Chondrocyte (in vitro differentiated cells): Measurements from ENCODE around the gene CAPN8. TPM values are rescaled to one million over a fixed set of nuclear protein-coding genes. Genes with fewer than 3 reads are reported as not detected.

Experiments used
- DNase-seq: peaks from one replicate; pipeline ENCODE4 v3.0.0; 2021; ENCODE audit warnings: mixed read lengths, low spot score
- H3K27ac Mint-ChIP-seq: one replicate; pipeline ENCODE4 v1.8.0; 2021; ENCODE audit warnings: mild to moderate bottlenecking, moderate library complexity, mixed read lengths; ENCODE audit not compliant: unreplicated experiment
- H3K27me3 Mint-ChIP-seq: 2 replicates; pipeline ENCODE4 v1.8.0; 2021; ENCODE audit warnings: low read depth, mixed read lengths
- H3K36me3 Mint-ChIP-seq: 2 replicates; pipeline ENCODE4 v1.8.0; 2021; ENCODE audit warnings: low read depth, mixed read lengths
- H3K4me1 Mint-ChIP-seq: 2 replicates; pipeline ENCODE4 v1.8.0; 2021; ENCODE audit warnings: low read depth, mild to moderate bottlenecking, mixed read lengths
- H3K4me3 Mint-ChIP-seq: one replicate; pipeline ENCODE4 v1.8.0; 2021; ENCODE audit warnings: mild to moderate bottlenecking, moderate library complexity, mixed read lengths; ENCODE audit not compliant: unreplicated experiment
- H3K9me3 Mint-ChIP-seq: 2 replicates; pipeline ENCODE4 v1.8.0; 2021; ENCODE audit warnings: low read depth, mixed read lengths
- total RNA-seq: library from RNA; stranded (reverse); gene quantifications from 3 replicates; pipeline ENCODE4 v1.2.1, GENCODE V29; 2021
- TF ChIP-seq, protein P1 (sequence below): fragments of 200-600 bp; sonication (generic); IDR thresholded peaks from 2 replicates; pipeline ENCODE4 v1.5.0; 2021; ENCODE audit warnings: antibody characterized with exemption, mild to moderate bottlenecking, moderate library complexity

CAPN8 gene
- total RNA-seq, 1 donor from 2014 or later: not detected

DNA sequence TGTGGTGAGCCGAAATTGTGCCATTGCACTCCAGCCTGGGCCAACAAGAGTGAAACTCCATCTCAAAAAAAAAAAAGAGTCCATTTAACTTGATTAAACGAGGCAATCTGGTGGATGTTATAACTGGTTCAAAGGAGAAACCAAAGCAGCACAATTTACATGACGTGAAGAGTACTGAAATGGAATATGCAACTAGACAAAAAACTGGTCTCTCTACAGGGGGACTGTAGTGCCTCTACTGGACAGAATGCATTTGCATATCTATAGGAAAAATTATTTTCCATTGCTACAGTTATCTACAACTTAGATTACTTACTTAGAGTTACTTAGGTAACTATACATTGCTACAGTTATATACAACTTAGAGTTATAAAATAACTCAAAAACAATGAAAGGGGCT, 44.1 kb upstream of the CAPN8 start:
- no peak overlapping the region for H3K27ac Mint-ChIP-seq
- no peaks in the 10 kb centered on the region for H3K27me3 Mint-ChIP-seq
- H3K4me3 Mint-ChIP-seq: no peak overlapping the region
- no peaks in the 10 kb centered on the region for H3K36me3 Mint-ChIP-seq
- H3K4me1 Mint-ChIP-seq: peaks cover 86% of the 10 kb centered on the region
- no peaks in the 10 kb centered on the region for H3K9me3 Mint-ChIP-seq
- TF ChIP-seq, protein P1, sequence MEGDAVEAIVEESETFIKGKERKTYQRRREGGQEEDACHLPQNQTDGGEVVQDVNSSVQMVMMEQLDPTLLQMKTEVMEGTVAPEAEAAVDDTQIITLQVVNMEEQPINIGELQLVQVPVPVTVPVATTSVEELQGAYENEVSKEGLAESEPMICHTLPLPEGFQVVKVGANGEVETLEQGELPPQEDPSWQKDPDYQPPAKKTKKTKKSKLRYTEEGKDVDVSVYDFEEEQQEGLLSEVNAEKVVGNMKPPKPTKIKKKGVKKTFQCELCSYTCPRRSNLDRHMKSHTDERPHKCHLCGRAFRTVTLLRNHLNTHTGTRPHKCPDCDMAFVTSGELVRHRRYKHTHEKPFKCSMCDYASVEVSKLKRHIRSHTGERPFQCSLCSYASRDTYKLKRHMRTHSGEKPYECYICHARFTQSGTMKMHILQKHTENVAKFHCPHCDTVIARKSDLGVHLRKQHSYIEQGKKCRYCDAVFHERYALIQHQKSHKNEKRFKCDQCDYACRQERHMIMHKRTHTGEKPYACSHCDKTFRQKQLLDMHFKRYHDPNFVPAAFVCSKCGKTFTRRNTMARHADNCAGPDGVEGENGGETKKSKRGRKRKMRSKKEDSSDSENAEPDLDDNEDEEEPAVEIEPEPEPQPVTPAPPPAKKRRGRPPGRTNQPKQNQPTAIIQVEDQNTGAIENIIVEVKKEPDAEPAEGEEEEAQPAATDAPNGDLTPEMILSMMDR: peak; percentile 80
- DNase-seq: no peak

- Mint-ChIP-seq H3K4me3 (peak overlapping the region; percentile 41), H3K9me3 (no peaks in the 10 kb centered on the region), H3K36me3 (no peaks in the 10 kb centered on the region), H3K4me1 (peaks cover 86% of the 10 kb centered on the region), H3K27ac (peak overlapping the region; percentile 97), H3K27me3 (no peaks in the 10 kb centered on the region)
- TF ChIP-seq, protein P1: no peak
- no peak for DNase-seq
These were observed 43.3 kb upstream of the CAPN8 start for GRCh38 chr1:223708651-223709268.

DNA sequence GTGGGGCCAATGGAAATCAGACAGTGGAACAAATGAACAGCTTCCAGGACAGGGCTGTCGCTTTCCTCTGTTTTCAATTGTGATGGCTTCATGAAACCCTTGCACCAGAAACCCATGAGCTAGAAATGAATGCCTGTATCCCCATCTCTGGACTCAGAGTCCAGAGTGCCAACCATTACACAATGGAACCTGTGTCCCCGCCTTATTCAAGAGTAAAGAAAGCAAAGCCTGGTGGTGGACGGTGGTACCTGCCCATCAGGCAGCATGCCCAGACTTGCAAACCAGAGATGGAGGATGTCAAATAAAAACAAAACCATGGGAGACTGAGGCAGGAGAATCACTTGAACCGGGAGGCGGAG, 42.5 kb upstream of the CAPN8 start:
- no peak for DNase-seq
- no peaks in the 10 kb centered on the region for H3K9me3 Mint-ChIP-seq
- TF ChIP-seq, protein P1: peak; percentile 35
- H3K4me3 Mint-ChIP-seq: no peak overlapping the region
- H3K4me1 Mint-ChIP-seq: peaks cover 86% of the 10 kb centered on the region
- H3K27me3 Mint-ChIP-seq: no peaks in the 10 kb centered on the region
- no peaks in the 10 kb centered on the region for H3K36me3 Mint-ChIP-seq
- peak overlapping the region; percentile 97 for H3K27ac Mint-ChIP-seq

DNA sequence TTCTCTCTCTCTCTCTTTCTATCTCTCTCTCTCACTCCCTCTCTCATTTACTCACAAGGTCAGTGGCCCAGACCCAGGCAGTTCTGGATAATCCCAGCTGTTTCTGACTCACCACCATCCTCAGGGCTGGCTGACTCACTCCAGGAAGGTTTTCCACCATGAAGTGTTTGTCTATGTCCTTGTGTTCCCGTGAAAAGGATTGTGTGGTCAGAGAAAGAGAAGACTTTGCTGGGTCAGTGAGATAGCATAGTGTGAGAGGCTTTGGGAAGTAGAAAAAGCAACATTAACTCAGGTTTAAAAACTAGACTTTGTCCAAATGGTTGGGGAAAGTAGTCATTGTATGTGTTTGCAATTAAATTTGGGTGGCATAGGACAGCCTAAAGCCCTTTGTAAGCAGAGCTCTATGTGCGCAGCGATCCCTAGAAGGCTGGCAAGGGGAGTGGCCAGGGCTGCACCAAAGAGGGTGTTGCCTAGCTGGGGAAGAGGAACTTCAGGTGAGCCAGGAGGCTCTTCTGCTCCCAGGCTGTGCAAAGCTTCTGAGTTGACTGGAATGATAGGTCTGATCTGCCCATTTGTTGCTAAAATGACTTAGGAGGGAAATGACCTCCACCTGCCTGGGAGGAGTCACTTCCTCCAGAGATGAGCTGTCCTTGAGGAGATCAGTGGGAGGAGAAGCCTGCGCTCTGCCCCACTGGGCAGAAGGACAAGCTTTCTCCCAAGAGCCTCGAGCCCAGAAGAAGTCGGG, 41.9 kb upstream of the CAPN8 start:
- no peaks in the 10 kb centered on the region for H3K9me3 Mint-ChIP-seq
- no peak for DNase-seq
- TF ChIP-seq, protein P1: no peak
- H3K4me1 Mint-ChIP-seq: peaks cover 92% of the 10 kb centered on the region
- H3K27ac Mint-ChIP-seq: peak overlapping the region; percentile 97
- no peaks in the 10 kb centered on the region for H3K36me3 Mint-ChIP-seq
- H3K27me3 Mint-ChIP-seq: no peaks in the 10 kb centered on the region
- peak overlapping the region; percentile 8 for H3K4me3 Mint-ChIP-seq

GRCh38 chr1:223706077-223706973, 40.8 kb upstream of the CAPN8 start:
- TF ChIP-seq, protein P1: no peak
- DNase-seq: no peak
- H3K9me3 Mint-ChIP-seq: no peaks in the 10 kb centered on the region
- no peaks in the 10 kb centered on the region for H3K36me3 Mint-ChIP-seq
- peak overlapping the region; percentile 97 for H3K27ac Mint-ChIP-seq
- no peaks in the 10 kb centered on the region for H3K27me3 Mint-ChIP-seq
- peak overlapping the region; percentile 54 for H3K4me3 Mint-ChIP-seq
- H3K4me1 Mint-ChIP-seq: peaks cover 92% of the 10 kb centered on the region
